Sigmoid colon (tissue), 4 donors: ENCODE data around the gene FOXP3.

Source experiments
- CTCF ChIP-seq, 4 experiments: fragments of 450-650 bp in 3 of 4; fragments of 200-600 bp in 1 of 4; IDR thresholded peaks; one replicate each; pipeline ENCODE4 v1.5.1; 2016 to 2019; ENCODE audit warnings: antibody characterized with exemption in 4 of 4, mild to moderate bottlenecking in 3 of 4, moderate library complexity in 2 of 4
- POLR2A ChIP-seq, 2 donors: fragments of 450-650 bp; IDR thresholded peaks; one replicate each; pipeline ENCODE4 v1.6.1; 2016; ENCODE audit warnings: antibody characterized with exemption in 2 of 2, mild to moderate bottlenecking in 2 of 2, moderate library complexity in 2 of 2
- POLR2AphosphoS5 ChIP-seq, 4 donors: sonication (generic); formaldehyde crosslinking; IDR thresholded peaks; one replicate each; pipeline ENCODE4 v1.6.1; 2017; ENCODE audit warnings: antibody characterized with exemption in 4 of 4

- TF ChIP-seq CTCF (IDR thresholded peaks at IDR 0.05) (no peak), POLR2A (IDR thresholded peaks at IDR 0.05) (no peak), POLR2AphosphoS5 (IDR thresholded peaks at IDR 0.05) (no peak)
These were observed 9.9 kb downstream of the FOXP3 start for GRCh38 chrX:49254639-49255038.
